A673 (cell line): Measurements from ENCODE around the gene MBNL2.

ENCODE experiments used
- CTCF ChIP-seq: fragments of 300-800, 200-600 bp; sonication (generic); conservative IDR thresholded peaks from 2 replicates; pipeline ENCODE4 v1.5.1; 2017; ENCODE audit warnings: low read depth, mild to moderate bottlenecking, antibody characterized with exemption, low read length, moderate library complexity, mixed read lengths
- EZH2 ChIP-seq: fragments of 200-600 bp; sonication (generic); IDR thresholded peaks from 2 replicates; pipeline ENCODE4 v1.6.1; 2017; ENCODE audit warnings: borderline replicate concordance, low read depth, mild to moderate bottlenecking, mixed read lengths, antibody characterized with exemption, low read length; ENCODE audit not compliant: poor library complexity, severe bottlenecking

DNA sequence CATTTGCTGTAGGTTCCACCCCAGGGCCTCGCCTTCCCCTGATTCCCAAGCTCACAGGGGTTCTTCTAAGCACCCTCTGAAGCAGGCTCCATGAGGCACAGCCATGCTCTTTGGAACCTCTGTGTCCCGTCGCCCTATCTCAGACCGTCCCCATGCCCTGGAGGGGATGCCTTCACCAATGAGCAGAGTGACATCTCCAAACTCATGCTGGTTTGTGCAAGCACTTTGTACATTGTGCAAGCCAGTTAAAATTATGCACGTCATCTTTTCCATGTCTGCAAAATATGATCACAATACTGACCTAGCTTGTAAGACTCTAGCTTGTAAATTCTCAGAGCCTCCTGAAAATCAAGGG lies 165.3 kb downstream of the MBNL2 start:
- TF ChIP-seq CTCF (no peak), EZH2 (no peak)
